HG02571 (cell line): ENCODE data around the gene CACNA1H.

Experiments used
- ATAC-seq: cut with Tn5 transposase; IDR thresholded peaks from one replicate; pipeline ENCODE4 v1.9.1; 2021; ENCODE audit warnings: mild to moderate bottlenecking, moderate library complexity; ENCODE audit not compliant: unreplicated experiment

The CACNA1H gene

GRCh38 chr16:1156055-1156982, 3.4 kb downstream of the CACNA1H start:
- no peak for ATAC-seq

GRCh38 chr16:1156983-1157638, 4.2 kb downstream of the CACNA1H start:
- no peak for ATAC-seq

GRCh38 chr16:1157639-1158455, 4.9 kb downstream of the CACNA1H start:
- ATAC-seq: no peak

- ATAC-seq: no peak
Observed at GRCh38 chr16:1158456-1159324, 5.8 kb downstream of the CACNA1H start.

GRCh38 chr16:1159325-1159972, 6.5 kb downstream of the CACNA1H start:
- ATAC-seq: no peak

GRCh38 chr16:1159973-1160772, 7.3 kb downstream of the CACNA1H start:
- no peak for ATAC-seq

- no peak for ATAC-seq
Observed at GRCh38 chr16:1160773-1161348, 8.0 kb downstream of the CACNA1H start.

- no peak for ATAC-seq
Observed at GRCh38 chr16:1162701-1163566, 10.0 kb downstream of the CACNA1H start.

- ATAC-seq: no peak
Observed at GRCh38 chr16:1163567-1164055, 10.7 kb downstream of the CACNA1H start.

GRCh38 chr16:1164382-1164781, 11.5 kb downstream of the CACNA1H start:
- no peak for ATAC-seq

- no peak for ATAC-seq
Observed at GRCh38 chr16:1164975-1165374, 12.1 kb downstream of the CACNA1H start.

GRCh38 chr16:1165511-1165910, 12.6 kb downstream of the CACNA1H start:
- no peak for ATAC-seq

- no peak for ATAC-seq
Observed at GRCh38 chr16:1167276-1168107, 14.6 kb downstream of the CACNA1H start.

- no peak for ATAC-seq
Observed at GRCh38 chr16:1168837-1169236, 15.9 kb downstream of the CACNA1H start.

GRCh38 chr16:1169285-1170075, 16.6 kb downstream of the CACNA1H start:
- ATAC-seq: no peak

GRCh38 chr16:1170076-1170418, 17.1 kb downstream of the CACNA1H start:
- no peak for ATAC-seq
